GM19467 (cell line): Measurements from ENCODE around the gene RPUSD2.
"Not testable (repeated sequence)": the region's sequence is repeated elsewhere in the genome, so short reads cannot be mapped to it uniquely, and the experiment has no call there.

Experiments
- ATAC-seq: cut with Tn5 transposase; IDR thresholded peaks from one replicate; pipeline ENCODE4 v1.9.1; 2021; ENCODE audit warnings: mild to moderate bottlenecking, moderate library complexity; ENCODE audit not compliant: unreplicated experiment

The RPUSD2 gene

GRCh38 chr15:40564591-40565332, 4.3 kb upstream of the RPUSD2 start, which contains the start of gene CCDC32:
Gene CCDC32 (minus strand): TSS chr15:40565042. CDS start chr15:40563015, 2,027 bp downstream.
- ATAC-seq = peak; percentile 95

GRCh38 chr15:40565333-40566238, 3.5 kb upstream of the RPUSD2 start:
- ATAC-seq = no peak

- ATAC-seq = no peak
These were observed 2.0 kb upstream of the RPUSD2 start for GRCh38 chr15:40567111-40567510.

GRCh38 chr15:40575113-40575512, 6.0 kb downstream of the RPUSD2 start:
- no peak for ATAC-seq

GRCh38 chr15:40576914-40577313, 7.8 kb downstream of the RPUSD2 start:
- not testable (repeated sequence) for ATAC-seq

GRCh38 chr15:40578892-40579291, 9.8 kb downstream of the RPUSD2 start:
- no peak for ATAC-seq

GRCh38 chr15:40581796-40582195, 12.7 kb downstream of the RPUSD2 start:
- ATAC-seq = not testable (repeated sequence)

- ATAC-seq = no peak
These were observed 13.7 kb downstream of the RPUSD2 start for GRCh38 chr15:40582726-40583246.

GRCh38 chr15:40584191-40584590, 15.1 kb downstream of the RPUSD2 start:
- ATAC-seq = no peak

- ATAC-seq = no peak
These were observed 21.6 kb downstream of the RPUSD2 start for GRCh38 chr15:40590667-40591050.

- no peak for ATAC-seq
These were observed 22.3 kb downstream of the RPUSD2 start for GRCh38 chr15:40591389-40591788.

GRCh38 chr15:40593165-40593564, 24.1 kb downstream of the RPUSD2 start:
- no peak for ATAC-seq

- ATAC-seq = peak; percentile 57
These were observed 24.7 kb downstream of the RPUSD2 start, which contains the start of gene KNL1 for GRCh38 chr15:40593588-40594428. Gene KNL1 (plus strand): TSS chr15:40594249. CDS start chr15:40602932, 8,683 bp downstream.

- ATAC-seq = peak; percentile 43
These were observed 25.3 kb downstream of the RPUSD2 start for GRCh38 chr15:40594429-40594836.

GRCh38 chr15:40595219-40595618, 26.1 kb downstream of the RPUSD2 start:
- no peak for ATAC-seq

GRCh38 chr15:40595773-40596172, 26.7 kb downstream of the RPUSD2 start:
- no peak for ATAC-seq

GRCh38 chr15:40597024-40597423, 27.9 kb downstream of the RPUSD2 start:
- ATAC-seq = no peak

GRCh38 chr15:40598126-40598525, 29.0 kb downstream of the RPUSD2 start:
- no peak for ATAC-seq

- no peak for ATAC-seq
These were observed 29.6 kb downstream of the RPUSD2 start for GRCh38 chr15:40598672-40599071.

- no peak for ATAC-seq
These were observed 31.9 kb downstream of the RPUSD2 start for GRCh38 chr15:40600956-40601355.

GRCh38 chr15:40603935-40604334, 34.8 kb downstream of the RPUSD2 start:
- no peak for ATAC-seq
